ENCODE data around the gene CLCNKB. TPM values are rescaled to one million over a fixed set of nuclear protein-coding genes. Genes with fewer than 3 reads are reported as not detected.
A peak's percentile ranks its signal among the peaks of the same experiment; 100 is the strongest.

CLCNKB gene
- total RNA-seq, 2 experiments from 2014 or later: not detected

GRCh38 chr1:16010837-16011236, 32.7 kb upstream of the CLCNKB start:
- Mint-ChIP-seq H3K4me3 (no peak overlapping the region), H3K9me3 (no peaks in the 10 kb centered on the region), H3K4me1 (ENCODE audit: low read depth) (no peaks in the 10 kb centered on the region), H3K36me3 (ENCODE audit: low read depth) (no peaks in the 10 kb centered on the region), H3K27ac (no peak overlapping the region), H3K27me3 (peaks cover 28% of the 10 kb centered on the region)
- Histone ChIP-seq H3K27me3 (ENCODE audit: control insufficient read depth in 1 of 2, insufficient read depth in 2 of 2, low read length in 2 of 2) (peaks cover 0 to 5% of the 10 kb centered on the region in 2 experiments), H3K9me3 (ENCODE audit: control insufficient read depth in 1 of 2, insufficient read depth in 1 of 2, low read length in 2 of 2) (no peaks in the 10 kb centered on the region), H3K4me1 (ENCODE audit: insufficient read depth, low read length) (peaks cover 14% of the 10 kb centered on the region), H3K4me3 (ENCODE audit: low read length) (no peak overlapping the region), H3K36me3 (ENCODE audit: insufficient read depth, low read length) (no peaks in the 10 kb centered on the region), H3K27ac (ENCODE audit: low read depth in 1 of 2, low read length in 2 of 2) (no peak overlapping the region)
- TF ChIP-seq CTCF (IDR thresholded peaks at IDR 0.05): no peak
- ATAC-seq (ENCODE audit: poor library complexity) (no peak), DNase-seq (no peak)
- ChIA-PET POLR2A (no interaction called here), CTCF (no interaction called here)
- intact Hi-C loops (cut with DNase I, micrococcal nuclease): no loop called here

- CTCF ChIA-PET: no interaction called here
- H3K4me1 ChIP-seq (ENCODE audit: insufficient read depth, low read length): peaks cover 14% of the 10 kb centered on the region
- Mint-ChIP-seq H3K36me3 (ENCODE audit: low read depth) (no peaks in the 10 kb centered on the region), H3K27me3 (peaks cover 28% of the 10 kb centered on the region), H3K4me3 (no peak overlapping the region), H3K27ac (no peak overlapping the region), H3K9me3 (no peaks in the 10 kb centered on the region), H3K4me1 (ENCODE audit: low read depth) (no peaks in the 10 kb centered on the region)
- H3K4me3 ChIP-seq (ENCODE audit: low read length): no peak overlapping the region
- no peak for ATAC-seq (ENCODE audit: poor library complexity)
- no peak for TF ChIP-seq CTCF (IDR thresholded peaks at IDR 0.05)
- H3K27ac ChIP-seq (ENCODE audit: low read depth in 1 of 2, low read length in 2 of 2): no peak overlapping the region
- peaks cover 0 to 5% of the 10 kb centered on the region in 2 experiments for H3K27me3 ChIP-seq (ENCODE audit: control insufficient read depth in 1 of 2, insufficient read depth in 2 of 2, low read length in 2 of 2)
- DNase-seq: no peak
- no peaks in the 10 kb centered on the region for H3K36me3 ChIP-seq (ENCODE audit: insufficient read depth, low read length)
- intact Hi-C loops (cut with DNase I, micrococcal nuclease): no loop called here
- POLR2A ChIA-PET: no interaction called here
- no peaks in the 10 kb centered on the region for H3K9me3 ChIP-seq (ENCODE audit: control insufficient read depth in 1 of 2, insufficient read depth in 1 of 2, low read length in 2 of 2)
These were observed 31.5 kb upstream of the CLCNKB start for GRCh38 chr1:16011936-16012589.

- intact Hi-C loops (cut with DNase I, micrococcal nuclease): no loop called here
- TF ChIP-seq CTCF (IDR thresholded peaks at IDR 0.05): no peak
- Mint-ChIP-seq H3K27ac (no peak overlapping the region), H3K9me3 (no peaks in the 10 kb centered on the region), H3K4me3 (no peak overlapping the region), H3K36me3 (ENCODE audit: low read depth) (no peaks in the 10 kb centered on the region), H3K4me1 (ENCODE audit: low read depth) (no peaks in the 10 kb centered on the region), H3K27me3 (peaks cover 28% of the 10 kb centered on the region)
- H3K4me1 ChIP-seq (ENCODE audit: insufficient read depth, low read length): peaks cover 14% of the 10 kb centered on the region
- no peaks in the 10 kb centered on the region for H3K9me3 ChIP-seq (ENCODE audit: control insufficient read depth in 1 of 2, insufficient read depth in 1 of 2, low read length in 2 of 2)
- CTCF ChIA-PET: no interaction called here
- H3K36me3 ChIP-seq (ENCODE audit: insufficient read depth, low read length): no peaks in the 10 kb centered on the region
- ATAC-seq (ENCODE audit: poor library complexity) (peak; percentile 43), DNase-seq (peak in 8 of 14 experiments; percentile 6 to 59 (median 23))
- peaks cover 0 to 5% of the 10 kb centered on the region in 2 experiments for H3K27me3 ChIP-seq (ENCODE audit: control insufficient read depth in 1 of 2, insufficient read depth in 2 of 2, low read length in 2 of 2)
- POLR2A ChIA-PET: no interaction called here
- no peak overlapping the region for H3K27ac ChIP-seq (ENCODE audit: low read depth in 1 of 2, low read length in 2 of 2)
- peak overlapping the region; percentile 29 for H3K4me3 ChIP-seq (ENCODE audit: low read length)
These were observed 30.9 kb upstream of the CLCNKB start for GRCh38 chr1:16012590-16013219.

All from CD4-positive, alpha-beta T cell (primary cell).